Caco-2 (cell line): Measurements from ENCODE around the gene JMJD6. TPM values are rescaled to one million over a fixed set of nuclear protein-coding genes. Genes with fewer than 3 reads are reported as not detected.
"Not testable (repeated sequence)": the region's sequence is repeated elsewhere in the genome, so short reads cannot be mapped to it uniquely, and the experiment has no call there.

Experiments
- BruUV-seq: library from RNA; stranded (reverse); fragments of 400-500 nt; replicated peaks from 2 replicates; lab custom pipeline; 2021; lab: Mats Ljungman, UMichigan
- CTCF ChIA-PET: fragments of 300-600 bp; sonication (Branson Sonifier 250); formaldehyde crosslinking; loops from one replicate; lab custom pipeline; 2022; ENCODE audit warnings: antibody characterized with exemption; lab: Charles Lee
- POLR2A ChIA-PET: fragments of 300-600 bp; sonication (Branson Sonifier 250); formaldehyde crosslinking; loops from one replicate; lab custom pipeline; 2022; ENCODE audit warnings: antibody characterized with exemption; lab: Charles Lee
- DNase-seq, 2 experiments: peaks; one replicate each; pipeline versions ENCODE4 v3.0.0 to v3.0.0-alpha.2; 2020 to 2022
- H3K27me3 ChIP-seq: replicated peaks from 2 replicates; pipeline ENCODE4 v1.6.0; 2011; ENCODE audit warnings: low read length; ENCODE audit not compliant: control insufficient read depth, insufficient read depth
- H3K36me3 ChIP-seq: 2 replicates; pipeline ENCODE4 v1.5.1; 2011; ENCODE audit warnings: low read length; ENCODE audit not compliant: control insufficient read depth, insufficient read depth
- H3K4me1 ChIP-seq: fragments of 250-450 bp; sonication (Bioruptor Pico); 2 replicates; pipeline ENCODE4 v1.5.1; 2020; ENCODE audit warnings: mild to moderate bottlenecking
- H3K4me3 ChIP-seq: 2 replicates; pipeline ENCODE4 v1.5.1; 2011; ENCODE audit warnings: low read depth, mild to moderate bottlenecking, control low read depth, low read length
- H3K9me3 ChIP-seq: fragments of 250-450 bp; sonication (Bioruptor Pico); 2 replicates; pipeline ENCODE4 v1.5.1; 2020; ENCODE audit warnings: mild to moderate bottlenecking, moderate library complexity
- H3K27ac Mint-ChIP-seq: one replicate; pipeline ENCODE4 v1.8.0; 2022; ENCODE audit warnings: mixed read lengths; ENCODE audit not compliant: unreplicated experiment
- H3K27me3 Mint-ChIP-seq: one replicate; pipeline ENCODE4 v1.8.0; 2022; ENCODE audit warnings: mixed read lengths; ENCODE audit not compliant: insufficient read depth, unreplicated experiment
- H3K36me3 Mint-ChIP-seq: one replicate; pipeline ENCODE4 v1.8.0; 2022; ENCODE audit warnings: mild to moderate bottlenecking, mixed read lengths; ENCODE audit not compliant: insufficient read depth, unreplicated experiment
- H3K4me1 Mint-ChIP-seq: one replicate; pipeline ENCODE4 v1.8.0; 2022; ENCODE audit warnings: low read depth, mixed read lengths; ENCODE audit not compliant: unreplicated experiment
- H3K4me3 Mint-ChIP-seq: one replicate; pipeline ENCODE4 v1.8.0; 2022; ENCODE audit warnings: mild to moderate bottlenecking, moderate library complexity, mixed read lengths; ENCODE audit not compliant: unreplicated experiment
- H3K9me3 Mint-ChIP-seq: one replicate; pipeline ENCODE4 v1.8.0; 2022; ENCODE audit warnings: mixed read lengths; ENCODE audit not compliant: unreplicated experiment
- CTCF ChIP-seq, 2 experiments: fragments of 200-600 bp in 1 of 2; IDR thresholded peaks; 1 replicate in 1 of 2; 2 replicates in 1 of 2; pipeline versions ENCODE4 v1.5.1 to v1.8.0; 2011 to 2022; ENCODE audit warnings: antibody characterized with exemption in 1 of 2, control low read depth in 1 of 2, inconsistent platforms in 1 of 2, low read depth in 1 of 2, low read length in 1 of 2, mild to moderate bottlenecking in 1 of 2, moderate library complexity in 1 of 2; ENCODE audit not compliant: insufficient read depth in 1 of 2, severe bottlenecking in 1 of 2, unreplicated experiment in 1 of 2
- intact Hi-C: fragments of 100-400 bp; cut with micrococcal nuclease; formaldehyde crosslinking; loops from one replicate; pipeline ENCODE4 v1.10.0; 2022; ENCODE audit not compliant: unreplicated experiment
- total RNA-seq: library from RNA; stranded (reverse); gene quantifications from 2 replicates; pipeline ENCODE4 v1.2.3, GENCODE V29; 2022

The JMJD6 gene
- total RNA-seq, 1 experiment from 2014 or later: 37.4 TPM

- Histone ChIP-seq H3K27me3 (no peaks in the 10 kb centered on the region), H3K9me3 (no peaks in the 10 kb centered on the region), H3K4me3 (no peak overlapping the region), H3K36me3 (peaks cover 3% of the 10 kb centered on the region), H3K4me1 (peaks cover 8% of the 10 kb centered on the region)
- no peak for TF ChIP-seq CTCF (IDR thresholded peaks at IDR 0.05; ENCODE audit: insufficient read depth in 1 of 2, low read depth in 1 of 2, low read length in 1 of 2, severe bottlenecking in 1 of 2, unreplicated experiment in 1 of 2)
- H3K27ac Mint-ChIP-seq: no peak overlapping the region
- no peak for DNase-seq
- H3K36me3 Mint-ChIP-seq: peaks cover 50% of the 10 kb centered on the region
- no peak overlapping the region for H3K4me3 Mint-ChIP-seq
- POLR2A ChIA-PET: no interaction called here
- no peaks in the 10 kb centered on the region for H3K9me3 Mint-ChIP-seq
- peaks cover 16% of the 10 kb centered on the region for H3K4me1 Mint-ChIP-seq
- intact Hi-C loops: loop anchor here (2.0 to 5.0 kb wide), 3 partner anchors 28 to 158 kb away; no protein-coding TSS in a partner anchor
- H3K27me3 Mint-ChIP-seq: no peaks in the 10 kb centered on the region
- CTCF ChIA-PET: interaction anchor here (1.1 to 1.3 kb wide), 2 partner anchors 33 to 74 kb away, joined by 3 to 4 read pairs; no protein-coding TSS in a partner anchor
- BruUV-seq: no TSS peak
Observed at GRCh38 chr17:76714336-76714735, 12.1 kb downstream of the JMJD6 start.

- peak overlapping the region; percentile 13 for H3K4me3 Mint-ChIP-seq
- peaks cover 21% of the 10 kb centered on the region for H3K4me1 Mint-ChIP-seq
- Histone ChIP-seq H3K4me3 (no peak overlapping the region), H3K9me3 (no peaks in the 10 kb centered on the region), H3K36me3 (peaks cover 3% of the 10 kb centered on the region), H3K27me3 (no peaks in the 10 kb centered on the region), H3K4me1 (peaks cover 13% of the 10 kb centered on the region)
- intact Hi-C loops: loop anchor here (2.0 to 5.0 kb wide), 3 partner anchors 27 to 157 kb away; no protein-coding TSS in a partner anchor
- ChIA-PET POLR2A (no interaction called here), CTCF (interaction anchor here (1.1 to 1.3 kb wide), 2 partner anchors 32 to 74 kb away, joined by 3 to 4 read pairs; no protein-coding TSS in a partner anchor)
- H3K9me3 Mint-ChIP-seq: no peaks in the 10 kb centered on the region
- no peak for TF ChIP-seq CTCF (IDR thresholded peaks at IDR 0.05; ENCODE audit: insufficient read depth in 1 of 2, low read depth in 1 of 2, low read length in 1 of 2, severe bottlenecking in 1 of 2, unreplicated experiment in 1 of 2)
- BruUV-seq: no TSS peak
- H3K27ac Mint-ChIP-seq: no peak overlapping the region
- no peaks in the 10 kb centered on the region for H3K27me3 Mint-ChIP-seq
- H3K36me3 Mint-ChIP-seq: peaks cover 45% of the 10 kb centered on the region
- no peak for DNase-seq
Observed at GRCh38 chr17:76713765-76714164, 12.6 kb downstream of the JMJD6 start.

GRCh38 chr17:76712321-76712720 lies 14.1 kb downstream of the JMJD6 start:
- H3K27me3 Mint-ChIP-seq, H3K36me3 ChIP-seq, H3K27me3 ChIP-seq, H3K9me3 ChIP-seq, H3K4me3 Mint-ChIP-seq, H3K4me3 ChIP-seq, CTCF ChIA-PET, DNase-seq, H3K9me3 Mint-ChIP-seq, POLR2A ChIA-PET, BruUV-seq, H3K27ac Mint-ChIP-seq: not testable (repeated sequence)
- intact Hi-C loops: loop anchor here (5.0 kb wide), 1 partner anchor 40 kb away; no protein-coding TSS in a partner anchor
- Mint-ChIP-seq H3K4me1 (peaks cover 21% of the 10 kb centered on the region), H3K36me3 (peaks cover 30% of the 10 kb centered on the region)
- peaks cover 13% of the 10 kb centered on the region for H3K4me1 ChIP-seq
